Measurements from ENCODE around the gene ADSL. TPM values are rescaled to one million over a fixed set of nuclear protein-coding genes. Genes with fewer than 3 reads are reported as not detected.

Gene ADSL
- total and polyA plus RNA-seq, 2 of the 8 experiments (the other 6 are each of a cell fraction or from before 2014, with no cell fraction given): 197 to 218 TPM

DNA sequence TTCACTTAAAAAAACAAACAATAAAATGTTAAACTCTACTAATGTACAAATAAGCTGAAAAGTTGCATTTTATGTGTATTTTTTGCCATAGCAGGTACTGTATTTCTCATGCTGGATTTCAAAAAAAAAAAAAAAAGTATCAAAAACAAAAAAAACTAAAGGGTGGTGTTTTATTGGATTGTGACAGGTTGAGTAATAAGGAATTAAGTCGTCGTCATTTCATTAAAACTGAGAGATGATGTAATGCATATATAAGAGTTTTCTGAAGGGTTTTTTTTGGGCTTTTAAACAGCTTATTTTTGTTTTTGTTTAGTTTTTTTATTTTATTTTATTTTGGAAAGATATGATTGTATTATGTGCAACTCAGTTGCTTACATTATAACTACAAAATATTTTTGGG is 10.9 kb upstream of the ADSL start (continued):
- TF ChIP-seq, protein P1, sequence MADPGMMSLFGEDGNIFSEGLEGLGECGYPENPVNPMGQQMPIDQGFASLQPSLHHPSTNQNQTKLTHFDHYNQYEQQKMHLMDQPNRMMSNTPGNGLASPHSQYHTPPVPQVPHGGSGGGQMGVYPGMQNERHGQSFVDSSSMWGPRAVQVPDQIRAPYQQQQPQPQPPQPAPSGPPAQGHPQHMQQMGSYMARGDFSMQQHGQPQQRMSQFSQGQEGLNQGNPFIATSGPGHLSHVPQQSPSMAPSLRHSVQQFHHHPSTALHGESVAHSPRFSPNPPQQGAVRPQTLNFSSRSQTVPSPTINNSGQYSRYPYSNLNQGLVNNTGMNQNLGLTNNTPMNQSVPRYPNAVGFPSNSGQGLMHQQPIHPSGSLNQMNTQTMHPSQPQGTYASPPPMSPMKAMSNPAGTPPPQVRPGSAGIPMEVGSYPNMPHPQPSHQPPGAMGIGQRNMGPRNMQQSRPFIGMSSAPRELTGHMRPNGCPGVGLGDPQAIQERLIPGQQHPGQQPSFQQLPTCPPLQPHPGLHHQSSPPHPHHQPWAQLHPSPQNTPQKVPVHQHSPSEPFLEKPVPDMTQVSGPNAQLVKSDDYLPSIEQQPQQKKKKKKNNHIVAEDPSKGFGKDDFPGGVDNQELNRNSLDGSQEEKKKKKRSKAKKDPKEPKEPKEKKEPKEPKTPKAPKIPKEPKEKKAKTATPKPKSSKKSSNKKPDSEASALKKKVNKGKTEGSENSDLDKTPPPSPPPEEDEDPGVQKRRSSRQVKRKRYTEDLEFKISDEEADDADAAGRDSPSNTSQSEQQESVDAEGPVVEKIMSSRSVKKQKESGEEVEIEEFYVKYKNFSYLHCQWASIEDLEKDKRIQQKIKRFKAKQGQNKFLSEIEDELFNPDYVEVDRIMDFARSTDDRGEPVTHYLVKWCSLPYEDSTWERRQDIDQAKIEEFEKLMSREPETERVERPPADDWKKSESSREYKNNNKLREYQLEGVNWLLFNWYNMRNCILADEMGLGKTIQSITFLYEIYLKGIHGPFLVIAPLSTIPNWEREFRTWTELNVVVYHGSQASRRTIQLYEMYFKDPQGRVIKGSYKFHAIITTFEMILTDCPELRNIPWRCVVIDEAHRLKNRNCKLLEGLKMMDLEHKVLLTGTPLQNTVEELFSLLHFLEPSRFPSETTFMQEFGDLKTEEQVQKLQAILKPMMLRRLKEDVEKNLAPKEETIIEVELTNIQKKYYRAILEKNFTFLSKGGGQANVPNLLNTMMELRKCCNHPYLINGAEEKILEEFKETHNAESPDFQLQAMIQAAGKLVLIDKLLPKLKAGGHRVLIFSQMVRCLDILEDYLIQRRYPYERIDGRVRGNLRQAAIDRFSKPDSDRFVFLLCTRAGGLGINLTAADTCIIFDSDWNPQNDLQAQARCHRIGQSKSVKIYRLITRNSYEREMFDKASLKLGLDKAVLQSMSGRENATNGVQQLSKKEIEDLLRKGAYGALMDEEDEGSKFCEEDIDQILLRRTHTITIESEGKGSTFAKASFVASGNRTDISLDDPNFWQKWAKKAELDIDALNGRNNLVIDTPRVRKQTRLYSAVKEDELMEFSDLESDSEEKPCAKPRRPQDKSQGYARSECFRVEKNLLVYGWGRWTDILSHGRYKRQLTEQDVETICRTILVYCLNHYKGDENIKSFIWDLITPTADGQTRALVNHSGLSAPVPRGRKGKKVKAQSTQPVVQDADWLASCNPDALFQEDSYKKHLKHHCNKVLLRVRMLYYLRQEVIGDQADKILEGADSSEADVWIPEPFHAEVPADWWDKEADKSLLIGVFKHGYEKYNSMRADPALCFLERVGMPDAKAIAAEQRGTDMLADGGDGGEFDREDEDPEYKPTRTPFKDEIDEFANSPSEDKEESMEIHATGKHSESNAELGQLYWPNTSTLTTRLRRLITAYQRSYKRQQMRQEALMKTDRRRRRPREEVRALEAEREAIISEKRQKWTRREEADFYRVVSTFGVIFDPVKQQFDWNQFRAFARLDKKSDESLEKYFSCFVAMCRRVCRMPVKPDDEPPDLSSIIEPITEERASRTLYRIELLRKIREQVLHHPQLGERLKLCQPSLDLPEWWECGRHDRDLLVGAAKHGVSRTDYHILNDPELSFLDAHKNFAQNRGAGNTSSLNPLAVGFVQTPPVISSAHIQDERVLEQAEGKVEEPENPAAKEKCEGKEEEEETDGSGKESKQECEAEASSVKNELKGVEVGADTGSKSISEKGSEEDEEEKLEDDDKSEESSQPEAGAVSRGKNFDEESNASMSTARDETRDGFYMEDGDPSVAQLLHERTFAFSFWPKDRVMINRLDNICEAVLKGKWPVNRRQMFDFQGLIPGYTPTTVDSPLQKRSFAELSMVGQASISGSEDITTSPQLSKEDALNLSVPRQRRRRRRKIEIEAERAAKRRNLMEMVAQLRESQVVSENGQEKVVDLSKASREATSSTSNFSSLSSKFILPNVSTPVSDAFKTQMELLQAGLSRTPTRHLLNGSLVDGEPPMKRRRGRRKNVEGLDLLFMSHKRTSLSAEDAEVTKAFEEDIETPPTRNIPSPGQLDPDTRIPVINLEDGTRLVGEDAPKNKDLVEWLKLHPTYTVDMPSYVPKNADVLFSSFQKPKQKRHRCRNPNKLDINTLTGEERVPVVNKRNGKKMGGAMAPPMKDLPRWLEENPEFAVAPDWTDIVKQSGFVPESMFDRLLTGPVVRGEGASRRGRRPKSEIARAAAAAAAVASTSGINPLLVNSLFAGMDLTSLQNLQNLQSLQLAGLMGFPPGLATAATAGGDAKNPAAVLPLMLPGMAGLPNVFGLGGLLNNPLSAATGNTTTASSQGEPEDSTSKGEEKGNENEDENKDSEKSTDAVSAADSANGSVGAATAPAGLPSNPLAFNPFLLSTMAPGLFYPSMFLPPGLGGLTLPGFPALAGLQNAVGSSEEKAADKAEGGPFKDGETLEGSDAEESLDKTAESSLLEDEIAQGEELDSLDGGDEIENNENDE (IDR thresholded peaks at IDR 0.05; ENCODE audit: insufficient replicate concordance, low read length): no peak
- TF ChIP-seq GTF2F1 (IDR thresholded peaks at IDR 0.05; ENCODE audit: borderline replicate concordance, low read depth, low read length): no peak
- TF ChIP-seq CTBP2 (IDR thresholded peaks at IDR 0.05; ENCODE audit: borderline replicate concordance, insufficient read depth, insufficient read length, low read length): no peak
- no peak for TF ChIP-seq TBP (IDR thresholded peaks at IDR 0.05; ENCODE audit: low read depth, low read length)
- TF ChIP-seq, protein P2, sequence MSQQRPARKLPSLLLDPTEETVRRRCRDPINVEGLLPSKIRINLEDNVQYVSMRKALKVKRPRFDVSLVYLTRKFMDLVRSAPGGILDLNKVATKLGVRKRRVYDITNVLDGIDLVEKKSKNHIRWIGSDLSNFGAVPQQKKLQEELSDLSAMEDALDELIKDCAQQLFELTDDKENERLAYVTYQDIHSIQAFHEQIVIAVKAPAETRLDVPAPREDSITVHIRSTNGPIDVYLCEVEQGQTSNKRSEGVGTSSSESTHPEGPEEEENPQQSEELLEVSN (IDR thresholded peaks at IDR 0.05): no peak

Data from H1 (cell line).